Measurements from ENCODE around the gene TACC2. TPM values are rescaled to one million over a fixed set of nuclear protein-coding genes. Genes with fewer than 3 reads are reported as not detected.

The TACC2 gene

DNA sequence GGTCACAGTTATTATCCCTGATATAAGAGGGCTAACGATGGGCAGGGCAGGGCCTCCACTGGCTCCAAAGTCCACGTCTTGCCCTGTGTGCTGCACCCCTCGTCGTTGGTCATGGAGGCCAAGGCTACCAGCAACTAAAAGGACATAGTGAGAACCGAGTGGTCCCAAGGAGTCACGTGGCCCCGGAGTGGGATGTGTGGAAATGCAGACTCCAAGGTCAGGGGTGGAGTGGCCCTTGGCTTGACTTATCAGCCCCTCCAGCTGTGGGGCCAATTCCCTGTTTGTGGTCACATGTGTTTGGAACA lies 312.8 kb downstream of the TACC2 start:
- no peak overlapping the region for H3K9ac ChIP-seq (ENCODE audit: low read length)
- DNase-seq: no peak
- no peak overlapping the region for H2BK15ac ChIP-seq (replicated peaks; ENCODE audit: low read depth)
- H3K4me3 ChIP-seq (ENCODE audit: low read length): no peak overlapping the region
- H3K23ac ChIP-seq (ENCODE audit: low read length): no peak overlapping the region
- no peaks in the 10 kb centered on the region for H3K79me2 ChIP-seq (ENCODE audit: control insufficient read depth, insufficient read depth, low read length)
- no peak overlapping the region for H2BK120ac ChIP-seq (ENCODE audit: low read depth, low read length)
- no peaks in the 10 kb centered on the region for H3K36me3 ChIP-seq (ENCODE audit: control insufficient read depth, insufficient read depth, low read length)
- H2BK5ac ChIP-seq (ENCODE audit: low read length): no peak overlapping the region
- WGBS (ENCODE audit: extremely low coverage, insufficient coverage, low lambda C conversion rate): no CpG with 5 or more reads among the region's 7 CpGs
- H4K5ac ChIP-seq (ENCODE audit: low read length): no peak overlapping the region
- no peaks in the 10 kb centered on the region for H3K4me1 ChIP-seq (ENCODE audit: control insufficient read depth, low read depth, low read length)
- H3K56ac ChIP-seq (ENCODE audit: low read length): no peak overlapping the region
- no peak overlapping the region for H3K27ac ChIP-seq (ENCODE audit: low read depth, low read length)
- H3K4me2 ChIP-seq (ENCODE audit: low read length): no peak overlapping the region
- no peaks in the 10 kb centered on the region for H3K27me3 ChIP-seq (ENCODE audit: insufficient read depth, low read length, poor library complexity)
- H3K18ac ChIP-seq (ENCODE audit: low read length): no peak overlapping the region
- no peak overlapping the region for H3K4ac ChIP-seq (ENCODE audit: low read depth, low read length)
- H3K79me1 ChIP-seq (ENCODE audit: low read length): no peaks in the 10 kb centered on the region
- H4K8ac ChIP-seq (ENCODE audit: low read depth, low read length): no peak overlapping the region
- no peak overlapping the region for H2AK5ac ChIP-seq (ENCODE audit: low read length)

DNA sequence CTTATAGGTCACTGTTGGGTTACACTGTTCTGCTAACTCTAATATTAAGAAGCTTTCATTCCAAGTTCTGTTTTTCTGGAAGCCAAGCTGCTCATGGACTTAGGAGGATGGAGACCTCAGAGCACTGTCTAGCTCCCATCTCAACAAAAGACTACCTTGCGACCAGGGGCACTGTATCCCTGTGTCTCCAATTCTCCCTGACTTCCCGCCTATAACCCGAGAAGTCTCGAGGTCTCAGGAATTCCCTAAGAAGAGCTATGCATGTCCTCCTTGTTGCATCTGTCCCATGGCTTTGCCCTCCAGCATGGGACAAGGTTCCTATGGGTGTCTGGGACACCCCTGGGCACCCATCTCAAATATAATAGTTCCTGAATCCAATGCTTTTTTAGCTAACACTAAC lies 313.4 kb downstream of the TACC2 start:
- H3K9ac ChIP-seq (ENCODE audit: low read length): no peak overlapping the region
- no peak overlapping the region for H2BK120ac ChIP-seq (ENCODE audit: low read depth, low read length)
- H2BK5ac ChIP-seq (ENCODE audit: low read length): no peak overlapping the region
- H2AK5ac ChIP-seq (ENCODE audit: low read length): no peak overlapping the region
- no peak overlapping the region for H3K4me3 ChIP-seq (ENCODE audit: low read length)
- H3K4ac ChIP-seq (ENCODE audit: low read depth, low read length): no peak overlapping the region
- H4K8ac ChIP-seq (ENCODE audit: low read depth, low read length): no peak overlapping the region
- no peak overlapping the region for H3K4me2 ChIP-seq (ENCODE audit: low read length)
- no peak overlapping the region for H3K56ac ChIP-seq (ENCODE audit: low read length)
- no peak for DNase-seq
- H4K5ac ChIP-seq (ENCODE audit: low read length): no peak overlapping the region
- no peak overlapping the region for H2BK15ac ChIP-seq (replicated peaks; ENCODE audit: low read depth)
- H3K27me3 ChIP-seq (ENCODE audit: insufficient read depth, low read length, poor library complexity): no peaks in the 10 kb centered on the region
- H3K27ac ChIP-seq (ENCODE audit: low read depth, low read length): no peak overlapping the region
- no peaks in the 10 kb centered on the region for H3K36me3 ChIP-seq (ENCODE audit: control insufficient read depth, insufficient read depth, low read length)
- WGBS (ENCODE audit: extremely low coverage, insufficient coverage, low lambda C conversion rate): no CpG with 5 or more reads among the region's 4 CpGs
- H3K18ac ChIP-seq (ENCODE audit: low read length): no peak overlapping the region
- H3K79me1 ChIP-seq (ENCODE audit: low read length): no peaks in the 10 kb centered on the region
- no peaks in the 10 kb centered on the region for H3K4me1 ChIP-seq (ENCODE audit: control insufficient read depth, low read depth, low read length)
- H3K23ac ChIP-seq (ENCODE audit: low read length): no peak overlapping the region
- no peaks in the 10 kb centered on the region for H3K79me2 ChIP-seq (ENCODE audit: control insufficient read depth, insufficient read depth, low read length)

DNA sequence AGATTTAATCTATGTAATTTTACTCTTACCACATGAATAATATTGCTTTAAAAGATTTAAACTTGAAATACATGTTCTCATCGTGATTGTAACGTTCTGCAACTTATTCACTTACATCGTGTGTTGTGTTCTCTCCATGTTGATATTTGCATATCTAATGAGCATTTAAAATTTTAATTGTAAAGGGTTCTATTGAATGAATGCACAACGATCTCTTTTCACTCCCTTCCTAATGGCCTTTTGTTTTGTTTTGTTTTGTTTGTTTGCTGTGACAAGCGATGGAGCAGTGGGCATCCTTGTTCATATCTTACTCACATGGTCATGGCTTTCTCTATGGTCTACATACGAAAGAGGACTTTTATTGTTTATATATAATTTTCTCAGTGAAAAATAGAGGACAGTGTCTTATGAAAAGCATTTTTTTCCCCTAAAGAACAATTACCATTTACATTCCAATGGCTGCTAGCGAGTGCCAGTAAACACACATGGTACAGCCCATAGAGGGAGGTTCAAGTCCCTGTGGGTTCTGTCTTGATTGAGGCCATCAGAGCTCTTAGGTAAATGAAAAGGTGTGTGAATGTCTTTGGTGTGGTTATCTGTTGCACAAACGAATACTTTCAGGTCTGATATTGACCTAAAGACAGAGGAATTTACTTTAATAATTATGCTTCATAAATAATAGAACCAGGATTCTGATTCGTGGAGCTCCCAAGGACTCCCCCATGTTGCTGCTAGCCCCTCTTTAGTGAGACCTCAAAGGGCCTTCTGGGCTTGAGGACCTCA lies 314.5 kb downstream of the TACC2 start:
- Histone ChIP-seq H2BK5ac (ENCODE audit: low read length) (no peak overlapping the region), H4K8ac (ENCODE audit: low read depth, low read length) (no peak overlapping the region), H3K27me3 (ENCODE audit: insufficient read depth, low read length, poor library complexity) (no peaks in the 10 kb centered on the region), H3K27ac (ENCODE audit: low read depth, low read length) (no peak overlapping the region), H3K36me3 (ENCODE audit: control insufficient read depth, insufficient read depth, low read length) (no peaks in the 10 kb centered on the region), H4K5ac (ENCODE audit: low read length) (no peak overlapping the region), H3K56ac (ENCODE audit: low read length) (no peak overlapping the region), H3K18ac (ENCODE audit: low read length) (no peak overlapping the region), H2BK120ac (ENCODE audit: low read depth, low read length) (no peak overlapping the region), H3K79me1 (ENCODE audit: low read length) (no peaks in the 10 kb centered on the region), H3K23ac (ENCODE audit: low read length) (no peak overlapping the region), H3K4me2 (ENCODE audit: low read length) (no peak overlapping the region), H3K4ac (ENCODE audit: low read depth, low read length) (no peak overlapping the region), H3K79me2 (ENCODE audit: control insufficient read depth, insufficient read depth, low read length) (no peaks in the 10 kb centered on the region), H3K4me1 (ENCODE audit: control insufficient read depth, low read depth, low read length) (no peaks in the 10 kb centered on the region), H3K9ac (ENCODE audit: low read length) (no peak overlapping the region), H3K4me3 (ENCODE audit: low read length) (no peak overlapping the region), H2AK5ac (ENCODE audit: low read length) (no peak overlapping the region), H2BK15ac (replicated peaks; ENCODE audit: low read depth) (no peak overlapping the region)
- no CpG with 5 or more reads among the region's 9 CpGs for WGBS (ENCODE audit: extremely low coverage, insufficient coverage, low lambda C conversion rate)
- no peak for DNase-seq

Small RNA genes lying within 50 kb of the gene (small RNA-seq; reads per million reads assigned to genes)
- not detected for gene RF02219 (ENCODE audit: insufficient read depth)

Measured in mesendoderm (in vitro differentiated cells).